Thoracic aorta (tissue), 2 donors: ENCODE data around the gene PROP1. TPM values are rescaled to one million over a fixed set of nuclear protein-coding genes. Genes with fewer than 3 reads are reported as not detected.

Experiments
- ATAC-seq: fragments of 150-250 bp; one replicate; pipeline ENCODE4 v1.8.0; 2017; ENCODE audit warnings: low read depth; ENCODE audit not compliant: insufficient number of reproducible peaks, low FRiP score
- DNase-seq: peaks from one replicate; pipeline ENCODE4 v3.0.0-alpha.2; 2020; ENCODE audit warnings: low spot score
- H3K27ac ChIP-seq, 2 donors: fragments of 200-600 bp; sonication (generic); 1 replicate in 1 of 2; 2 replicates in 1 of 2; pipeline ENCODE4 v1.5.1; 2016; ENCODE audit warnings: mild to moderate bottlenecking in 2 of 2, moderate library complexity in 2 of 2
- H3K27me3 ChIP-seq: fragments of 200-600 bp; sonication (generic); replicated peaks from 2 replicates; pipeline ENCODE4 v1.6.0; 2016; ENCODE audit warnings: mild to moderate bottlenecking; ENCODE audit not compliant: insufficient read depth
- H3K36me3 ChIP-seq: fragments of 200-600 bp; sonication (generic); one replicate; pipeline ENCODE4 v1.5.1; 2016
- H3K4me1 ChIP-seq, 2 donors: fragments of 200-600 bp; sonication (generic); 1 replicate in 1 of 2; 2 replicates in 1 of 2; pipeline versions ENCODE4 v1.5.1 to v1.6.0; 2016; ENCODE audit warnings: low read depth in 2 of 2, mild to moderate bottlenecking in 1 of 2; ENCODE audit not compliant: control insufficient read depth in 1 of 2
- H3K4me3 ChIP-seq: fragments of 200-600 bp; sonication (generic); 2 replicates; pipeline ENCODE4 v1.5.1; 2016; ENCODE audit warnings: mild to moderate bottlenecking
- H3K9me3 ChIP-seq: fragments of 200-600 bp; sonication (generic); 2 replicates; pipeline ENCODE4 v1.5.1; 2016
- total RNA-seq, 2 donors: library from RNA; depleted of rRNA; stranded (reverse); fragments of >200 nt; gene quantifications; one replicate each; pipeline versions ENCODE4 v1.1.0 to v1.2.3, GENCODE V29; 2016
- TF ChIP-seq, protein P1 (sequence below): fragments of 200-600 bp; sonication (generic); IDR thresholded peaks from one replicate; pipeline ENCODE4 v1.5.1; 2019; ENCODE audit warnings: antibody characterized with exemption

PROP1 gene
- total RNA-seq, 2 donors from 2014 or later, result not detected

DNA sequence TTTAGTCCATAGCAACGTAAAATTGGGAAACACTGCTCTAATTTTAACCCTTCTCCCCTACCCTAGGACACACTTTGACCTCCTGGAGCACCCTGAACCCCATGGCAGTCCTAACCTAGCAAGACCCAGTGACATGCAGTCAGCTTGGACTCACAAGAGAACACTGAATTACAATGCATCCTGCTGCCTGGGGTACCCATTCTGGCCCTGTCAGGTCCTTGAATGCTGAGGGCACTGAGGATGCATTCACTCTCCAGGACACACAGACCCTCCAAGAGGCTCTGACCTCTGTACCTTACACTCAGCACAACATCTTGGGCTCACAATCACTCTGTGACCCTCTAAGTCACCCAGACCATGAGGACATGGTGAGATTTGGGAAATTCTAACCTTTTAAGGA is 1.8 kb upstream of the PROP1 start:
- TF ChIP-seq, protein P1, sequence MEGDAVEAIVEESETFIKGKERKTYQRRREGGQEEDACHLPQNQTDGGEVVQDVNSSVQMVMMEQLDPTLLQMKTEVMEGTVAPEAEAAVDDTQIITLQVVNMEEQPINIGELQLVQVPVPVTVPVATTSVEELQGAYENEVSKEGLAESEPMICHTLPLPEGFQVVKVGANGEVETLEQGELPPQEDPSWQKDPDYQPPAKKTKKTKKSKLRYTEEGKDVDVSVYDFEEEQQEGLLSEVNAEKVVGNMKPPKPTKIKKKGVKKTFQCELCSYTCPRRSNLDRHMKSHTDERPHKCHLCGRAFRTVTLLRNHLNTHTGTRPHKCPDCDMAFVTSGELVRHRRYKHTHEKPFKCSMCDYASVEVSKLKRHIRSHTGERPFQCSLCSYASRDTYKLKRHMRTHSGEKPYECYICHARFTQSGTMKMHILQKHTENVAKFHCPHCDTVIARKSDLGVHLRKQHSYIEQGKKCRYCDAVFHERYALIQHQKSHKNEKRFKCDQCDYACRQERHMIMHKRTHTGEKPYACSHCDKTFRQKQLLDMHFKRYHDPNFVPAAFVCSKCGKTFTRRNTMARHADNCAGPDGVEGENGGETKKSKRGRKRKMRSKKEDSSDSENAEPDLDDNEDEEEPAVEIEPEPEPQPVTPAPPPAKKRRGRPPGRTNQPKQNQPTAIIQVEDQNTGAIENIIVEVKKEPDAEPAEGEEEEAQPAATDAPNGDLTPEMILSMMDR, result no peak
- DNase-seq, result no peak
- H3K36me3 ChIP-seq, result no peaks in the 10 kb centered on the region
- no peak overlapping the region for H3K4me3 ChIP-seq
- H3K27ac ChIP-seq, result no peak overlapping the region
- no peaks in the 10 kb centered on the region for H3K27me3 ChIP-seq
- H3K4me1 ChIP-seq, result no peaks in the 10 kb centered on the region
- H3K9me3 ChIP-seq, result no peaks in the 10 kb centered on the region
- no peak for ATAC-seq

- no peak for DNase-seq
- Histone ChIP-seq H3K4me1 (no peaks in the 10 kb centered on the region), H3K27me3 (no peaks in the 10 kb centered on the region), H3K36me3 (no peaks in the 10 kb centered on the region), H3K4me3 (no peak overlapping the region), H3K9me3 (no peaks in the 10 kb centered on the region), H3K27ac (no peak overlapping the region)
- TF ChIP-seq, protein P1, result no peak
- no peak for ATAC-seq
Measured at GRCh38 chr5:177997319-177997670, 1.3 kb upstream of the PROP1 start.

- DNase-seq, result no peak
- Histone ChIP-seq H3K27me3 (no peaks in the 10 kb centered on the region), H3K27ac (no peak overlapping the region), H3K9me3 (no peaks in the 10 kb centered on the region), H3K36me3 (no peaks in the 10 kb centered on the region), H3K4me1 (no peaks in the 10 kb centered on the region), H3K4me3 (no peak overlapping the region)
- TF ChIP-seq, protein P1, result no peak
- ATAC-seq, result no peak
Measured at GRCh38 chr5:177996660-177997318, 747 bp upstream of the PROP1 start.

- DNase-seq (no peak), ATAC-seq (no peak)
- Histone ChIP-seq H3K4me1 (no peaks in the 10 kb centered on the region), H3K4me3 (no peak overlapping the region), H3K36me3 (no peaks in the 10 kb centered on the region), H3K27ac (no peak overlapping the region), H3K9me3 (no peaks in the 10 kb centered on the region), H3K27me3 (no peaks in the 10 kb centered on the region)
- TF ChIP-seq, protein P1, result no peak
Measured at GRCh38 chr5:177994561-177995190, 1.4 kb downstream of the PROP1 start.

- Histone ChIP-seq H3K27me3 (no peaks in the 10 kb centered on the region), H3K4me3 (no peak overlapping the region), H3K4me1 (no peaks in the 10 kb centered on the region), H3K27ac (no peak overlapping the region), H3K36me3 (no peaks in the 10 kb centered on the region), H3K9me3 (no peaks in the 10 kb centered on the region)
- no peak for DNase-seq
- ATAC-seq, result no peak
- TF ChIP-seq, protein P1, result no peak
Measured at GRCh38 chr5:177994063-177994462, 2.0 kb downstream of the PROP1 start.
